WTC11 (cell line): ENCODE data around the gene ANTKMT. TPM values are rescaled to one million over a fixed set of nuclear protein-coding genes. Genes with fewer than 3 reads are reported as not detected.
A peak's percentile ranks its signal among the peaks of the same experiment; 100 is the strongest.

Experiments
- ATAC-seq: fragments of 200-7000 bp; cut with Tn5 transposase; 2 replicates; pipeline ENCODE4 v1.10.0; 2021; ENCODE audit warnings: mild to moderate bottlenecking, moderate library complexity
- CTCF ChIA-PET: fragments of 300-600 bp; sonication (Branson Sonifier 250); formaldehyde crosslinking; loops from one replicate; lab custom pipeline; 2021; ENCODE audit warnings: antibody characterized with exemption; lab: Charles Lee
- POLR2A ChIA-PET: fragments of 350-600 bp; sonication (Branson Sonifier 250); formaldehyde crosslinking; loops from one replicate; lab custom pipeline; 2021; ENCODE audit warnings: antibody characterized with exemption; lab: Charles Lee
- DNase-seq: peaks from one replicate; pipeline ENCODE4 v3.0.0; 2021; ENCODE audit warnings: low spot score
- H3K27ac Mint-ChIP-seq: 2 replicates; pipeline ENCODE4 v1.8.0; 2021; ENCODE audit warnings: mixed read lengths
- H3K27me3 Mint-ChIP-seq: 2 replicates; pipeline ENCODE4 v1.8.0; 2021; ENCODE audit warnings: low read depth, mild to moderate bottlenecking, moderate library complexity, mixed read lengths
- H3K36me3 Mint-ChIP-seq: 2 replicates; pipeline ENCODE4 v1.8.0; 2021; ENCODE audit warnings: mixed read lengths
- H3K4me1 Mint-ChIP-seq: 2 replicates; pipeline ENCODE4 v1.8.0; 2022; ENCODE audit warnings: mixed read lengths
- H3K4me3 Mint-ChIP-seq: 2 replicates; pipeline ENCODE4 v1.8.0; 2021; ENCODE audit warnings: mild to moderate bottlenecking, moderate library complexity, mixed read lengths
- H3K9me3 Mint-ChIP-seq: 2 replicates; pipeline ENCODE4 v1.8.0; 2021; ENCODE audit warnings: mixed read lengths
- EMX1 ChIP-seq: fragments of 250-450 bp; sonication (Bioruptor Pico); IDR thresholded peaks from 2 replicates; pipeline ENCODE4 v1.8.0; 2021; ENCODE audit warnings: mild to moderate bottlenecking
- HMGA2 ChIP-seq: fragments of 250-450 bp; sonication (Bioruptor Pico); IDR thresholded peaks from 2 replicates; pipeline ENCODE4 v1.4.0; 2021; ENCODE audit warnings: mild to moderate bottlenecking, moderate library complexity
- IRF2 ChIP-seq: sonication (generic); formaldehyde crosslinking; IDR thresholded peaks from 2 replicates; pipeline ENCODE4 v1.8.0; 2022; ENCODE audit warnings: low read depth, missing genetic modification reagents, borderline replicate concordance
- KAT7 ChIP-seq: sonication (generic); formaldehyde crosslinking; IDR thresholded peaks from 2 replicates; pipeline ENCODE4 v1.8.1; 2023; ENCODE audit warnings: missing genetic modification reagents, mild to moderate bottlenecking, borderline replicate concordance
- NR1H2 ChIP-seq: sonication (generic); formaldehyde crosslinking; IDR thresholded peaks from 2 replicates; pipeline ENCODE4 v1.9.0; 2021; ENCODE audit warnings: mild to moderate bottlenecking, moderate library complexity, missing genetic modification reagents
- OVOL2 ChIP-seq: fragments of 250-450 bp; sonication (Bioruptor Pico); IDR thresholded peaks from 2 replicates; pipeline ENCODE4 v1.9.0; 2021; ENCODE audit warnings: mild to moderate bottlenecking, borderline replicate concordance
- SMAD4 ChIP-seq: sonication (generic); formaldehyde crosslinking; IDR thresholded peaks from 2 replicates; pipeline ENCODE4 v1.8.0; 2022; ENCODE audit warnings: mild to moderate bottlenecking, missing genetic modification reagents
- TEAD4 ChIP-seq: sonication (generic); formaldehyde crosslinking; IDR thresholded peaks from 2 replicates; pipeline ENCODE4 v1.8.0; 2022; ENCODE audit warnings: mild to moderate bottlenecking, missing genetic modification reagents
- ZBTB21 ChIP-seq: sonication (generic); formaldehyde crosslinking; IDR thresholded peaks from 2 replicates; pipeline ENCODE4 v1.8.1; 2023; ENCODE audit warnings: mild to moderate bottlenecking, missing genetic modification reagents, borderline replicate concordance
- ZNF121 ChIP-seq: sonication (generic); formaldehyde crosslinking; IDR thresholded peaks from 2 replicates; pipeline ENCODE4 v1.8.0; 2023; ENCODE audit warnings: missing genetic modification reagents
- ZNF219 ChIP-seq: sonication (generic); formaldehyde crosslinking; IDR thresholded peaks from 2 replicates; pipeline ENCODE4 v1.8.0; 2023; ENCODE audit warnings: missing genetic modification reagents, mild to moderate bottlenecking, borderline replicate concordance
- ZNF232 ChIP-seq: sonication (generic); formaldehyde crosslinking; IDR thresholded peaks from 2 replicates; pipeline ENCODE4 v1.8.0; 2022; ENCODE audit warnings: mild to moderate bottlenecking, missing genetic modification reagents
- ZNF263 ChIP-seq: sonication (generic); formaldehyde crosslinking; IDR thresholded peaks from 2 replicates; pipeline ENCODE4 v1.8.1; 2022; ENCODE audit warnings: low read depth, mild to moderate bottlenecking, moderate library complexity, missing genetic modification reagents
- ZNF416 ChIP-seq: fragments of 250-450 bp; sonication (Bioruptor Pico); IDR thresholded peaks from 2 replicates; pipeline ENCODE4 v1.9.0; 2021; ENCODE audit warnings: mild to moderate bottlenecking, inconsistent platforms
- total RNA-seq: library from RNA; stranded (reverse); gene quantifications from 3 replicates; pipeline ENCODE4 v1.2.3, GENCODE V29; 2021
- TF ChIP-seq, protein P1 (sequence below): fragments of 250-450 bp; sonication (Bioruptor Pico); IDR thresholded peaks from 2 replicates; pipeline ENCODE4 v2.1.2; 2022; ENCODE audit warnings: mild to moderate bottlenecking, moderate library complexity
- TF ChIP-seq, protein P2 (sequence below): fragments of 250-450 bp; sonication (Bioruptor Pico); IDR thresholded peaks from 2 replicates; pipeline ENCODE4 v1.9.0; 2021; ENCODE audit warnings: moderate library complexity, mild to moderate bottlenecking, inconsistent platforms, borderline replicate concordance
- TF ChIP-seq, protein P3 (sequence below): sonication (generic); formaldehyde crosslinking; IDR thresholded peaks from 2 replicates; pipeline ENCODE4 v1.8.1; 2022; ENCODE audit warnings: missing genetic modification reagents, borderline replicate concordance
- TF ChIP-seq, protein P4 (sequence below): fragments of 250-450 bp; sonication (Bioruptor Pico); conservative IDR thresholded peaks from 2 replicates; pipeline ENCODE4 v1.9.0; 2021; ENCODE audit warnings: mild to moderate bottlenecking
- TF ChIP-seq, protein P5 (sequence below): sonication (generic); formaldehyde crosslinking; IDR thresholded peaks from 2 replicates; pipeline ENCODE4 v1.8.1; 2023; ENCODE audit warnings: mild to moderate bottlenecking, missing genetic modification reagents
- TF ChIP-seq, protein P6 (sequence below): fragments of 200-600 bp; IDR thresholded peaks from 2 replicates; pipeline ENCODE4 v1.8.0; 2022; ENCODE audit warnings: antibody characterized with exemption

ANTKMT gene
- total RNA-seq, 1 experiment from 2014 or later: 40.6 TPM

DNA sequence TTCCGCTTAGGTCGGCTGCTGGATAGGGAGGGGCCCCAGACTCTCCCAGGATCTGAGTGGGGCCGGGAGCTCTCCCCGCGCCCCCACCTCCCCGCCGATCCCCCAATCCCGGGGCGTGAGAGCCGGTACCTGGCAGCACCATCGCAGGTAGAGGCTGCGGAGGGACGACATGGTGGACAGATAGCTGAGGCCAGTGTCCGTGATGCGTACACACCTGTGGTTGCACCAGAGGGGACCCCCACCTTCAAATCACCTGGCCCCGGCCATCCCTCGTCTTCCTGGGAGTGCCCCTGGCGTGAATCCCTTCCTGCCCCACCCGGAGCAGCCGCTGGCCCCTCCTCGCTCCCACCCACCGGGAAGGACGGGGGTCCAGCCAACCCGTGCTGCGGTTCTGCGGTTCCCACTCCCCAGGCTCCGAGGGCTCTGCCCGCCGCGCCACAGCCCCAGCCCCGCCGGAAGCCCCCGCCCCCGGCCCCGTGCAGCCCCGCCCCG lies 26.0 kb upstream of the ANTKMT start:
- ChIA-PET POLR2A (interaction anchor here (1.0 to 2.0 kb wide), 5 partner anchors 10 to 93 kb away, joined by 3 to 6 read pairs (median 3); partner anchors contain the start of genes CHTF18, JMJD8 and RPUSD1), CTCF (interaction anchor here (1.0 to 2.5 kb wide), 17 partner anchors 8 to 207 kb away, joined by 3 to 12 read pairs (median 5); partner anchors contain the start of genes CHTF18, CIAO3, JMJD8 and METRN)
- no peaks in the 10 kb centered on the region for H3K9me3 Mint-ChIP-seq
- H3K36me3 Mint-ChIP-seq: no peaks in the 10 kb centered on the region
- H3K27ac Mint-ChIP-seq: no peak overlapping the region
- peaks cover 75% of the 10 kb centered on the region for H3K27me3 Mint-ChIP-seq
- no peak for TF ChIP-seq KAT7 (CRISPR knock-in tag)
- TF ChIP-seq, protein P1, sequence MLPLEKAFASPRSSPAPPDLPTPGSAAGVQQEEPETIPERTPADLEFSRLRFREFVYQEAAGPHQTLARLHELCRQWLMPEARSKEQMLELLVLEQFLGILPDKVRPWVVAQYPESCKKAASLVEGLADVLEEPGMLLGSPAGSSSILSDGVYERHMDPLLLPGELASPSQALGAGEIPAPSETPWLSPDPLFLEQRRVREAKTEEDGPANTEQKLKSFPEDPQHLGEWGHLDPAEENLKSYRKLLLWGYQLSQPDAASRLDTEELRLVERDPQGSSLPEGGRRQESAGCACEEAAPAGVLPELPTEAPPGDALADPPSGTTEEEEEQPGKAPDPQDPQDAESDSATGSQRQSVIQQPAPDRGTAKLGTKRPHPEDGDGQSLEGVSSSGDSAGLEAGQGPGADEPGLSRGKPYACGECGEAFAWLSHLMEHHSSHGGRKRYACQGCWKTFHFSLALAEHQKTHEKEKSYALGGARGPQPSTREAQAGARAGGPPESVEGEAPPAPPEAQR: no peak
- TF ChIP-seq, protein P2, sequence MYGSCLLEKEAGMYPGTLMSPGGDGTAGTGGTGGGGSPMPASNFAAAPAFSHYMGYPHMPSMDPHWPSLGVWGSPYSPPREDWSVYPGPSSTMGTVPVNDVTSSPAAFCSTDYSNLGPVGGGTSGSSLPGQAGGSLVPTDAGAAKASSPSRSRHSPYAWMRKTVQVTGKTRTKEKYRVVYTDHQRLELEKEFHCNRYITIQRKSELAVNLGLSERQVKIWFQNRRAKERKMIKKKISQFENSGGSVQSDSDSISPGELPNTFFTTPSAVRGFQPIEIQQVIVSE (CRISPR knock-in tag): no peak
- TF ChIP-seq NR1H2 (CRISPR knock-in tag): no peak
- TF ChIP-seq, protein P3, sequence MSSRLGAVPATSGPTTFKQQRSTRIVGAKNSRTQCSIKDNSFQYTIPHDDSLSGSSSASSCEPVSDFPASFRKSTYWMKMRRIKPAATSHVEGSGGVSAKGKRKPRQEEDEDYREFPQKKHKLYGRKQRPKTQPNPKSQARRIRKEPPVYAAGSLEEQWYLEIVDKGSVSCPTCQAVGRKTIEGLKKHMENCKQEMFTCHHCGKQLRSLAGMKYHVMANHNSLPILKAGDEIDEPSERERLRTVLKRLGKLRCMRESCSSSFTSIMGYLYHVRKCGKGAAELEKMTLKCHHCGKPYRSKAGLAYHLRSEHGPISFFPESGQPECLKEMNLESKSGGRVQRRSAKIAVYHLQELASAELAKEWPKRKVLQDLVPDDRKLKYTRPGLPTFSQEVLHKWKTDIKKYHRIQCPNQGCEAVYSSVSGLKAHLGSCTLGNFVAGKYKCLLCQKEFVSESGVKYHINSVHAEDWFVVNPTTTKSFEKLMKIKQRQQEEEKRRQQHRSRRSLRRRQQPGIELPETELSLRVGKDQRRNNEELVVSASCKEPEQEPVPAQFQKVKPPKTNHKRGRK (CRISPR knock-in tag): no peak
- TF ChIP-seq ZNF121: no peak
- no peak for TF ChIP-seq OVOL2 (CRISPR knock-in tag)
- no peak for TF ChIP-seq ZNF219 (CRISPR knock-in tag)
- TF ChIP-seq TEAD4 (CRISPR knock-in tag): no peak
- TF ChIP-seq, protein P4, sequence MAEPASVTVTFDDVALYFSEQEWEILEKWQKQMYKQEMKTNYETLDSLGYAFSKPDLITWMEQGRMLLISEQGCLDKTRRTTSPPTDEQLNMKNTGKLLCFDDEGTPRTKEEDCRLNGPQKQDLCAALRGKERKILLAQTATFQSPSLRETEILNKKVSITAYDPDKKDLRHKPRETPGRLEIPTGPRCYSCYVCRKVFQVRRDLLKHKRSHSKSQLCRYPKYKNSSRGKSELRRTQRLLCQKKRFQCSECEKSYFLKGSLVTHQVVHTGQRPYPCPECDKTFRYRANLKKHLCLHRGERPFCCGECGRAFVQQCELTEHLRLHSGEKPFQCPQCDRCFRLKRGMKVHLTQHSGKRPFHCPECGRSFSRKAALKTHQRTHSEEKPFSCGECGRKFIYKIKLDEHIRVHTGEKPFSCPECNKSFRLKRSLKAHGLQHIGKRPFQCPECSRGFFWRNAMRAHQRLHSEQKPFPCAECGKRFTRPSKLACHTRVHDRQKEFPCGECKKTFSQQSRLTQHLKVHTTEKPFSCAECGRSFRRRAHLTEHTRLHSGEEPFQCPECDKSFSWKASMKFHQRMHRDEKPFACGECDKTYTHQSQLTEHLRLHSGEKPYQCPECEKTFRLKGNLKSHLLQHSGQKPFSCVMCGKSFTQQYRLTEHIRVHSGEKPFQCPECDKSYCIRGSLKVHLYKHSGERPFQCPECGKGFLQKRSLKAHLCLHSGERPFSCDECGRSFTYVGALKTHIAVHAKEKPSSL: no peak
- TF ChIP-seq ZNF416 (CRISPR knock-in tag): no peak
- no peak for TF ChIP-seq ZBTB21
- TF ChIP-seq, protein P5, sequence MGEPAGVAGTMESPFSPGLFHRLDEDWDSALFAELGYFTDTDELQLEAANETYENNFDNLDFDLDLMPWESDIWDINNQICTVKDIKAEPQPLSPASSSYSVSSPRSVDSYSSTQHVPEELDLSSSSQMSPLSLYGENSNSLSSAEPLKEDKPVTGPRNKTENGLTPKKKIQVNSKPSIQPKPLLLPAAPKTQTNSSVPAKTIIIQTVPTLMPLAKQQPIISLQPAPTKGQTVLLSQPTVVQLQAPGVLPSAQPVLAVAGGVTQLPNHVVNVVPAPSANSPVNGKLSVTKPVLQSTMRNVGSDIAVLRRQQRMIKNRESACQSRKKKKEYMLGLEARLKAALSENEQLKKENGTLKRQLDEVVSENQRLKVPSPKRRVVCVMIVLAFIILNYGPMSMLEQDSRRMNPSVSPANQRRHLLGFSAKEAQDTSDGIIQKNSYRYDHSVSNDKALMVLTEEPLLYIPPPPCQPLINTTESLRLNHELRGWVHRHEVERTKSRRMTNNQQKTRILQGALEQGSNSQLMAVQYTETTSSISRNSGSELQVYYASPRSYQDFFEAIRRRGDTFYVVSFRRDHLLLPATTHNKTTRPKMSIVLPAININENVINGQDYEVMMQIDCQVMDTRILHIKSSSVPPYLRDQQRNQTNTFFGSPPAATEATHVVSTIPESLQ (CRISPR knock-in tag): no peak
- no peak for TF ChIP-seq ZNF263 (CRISPR knock-in tag)
- TF ChIP-seq IRF2: no peak
- TF ChIP-seq, protein P6, sequence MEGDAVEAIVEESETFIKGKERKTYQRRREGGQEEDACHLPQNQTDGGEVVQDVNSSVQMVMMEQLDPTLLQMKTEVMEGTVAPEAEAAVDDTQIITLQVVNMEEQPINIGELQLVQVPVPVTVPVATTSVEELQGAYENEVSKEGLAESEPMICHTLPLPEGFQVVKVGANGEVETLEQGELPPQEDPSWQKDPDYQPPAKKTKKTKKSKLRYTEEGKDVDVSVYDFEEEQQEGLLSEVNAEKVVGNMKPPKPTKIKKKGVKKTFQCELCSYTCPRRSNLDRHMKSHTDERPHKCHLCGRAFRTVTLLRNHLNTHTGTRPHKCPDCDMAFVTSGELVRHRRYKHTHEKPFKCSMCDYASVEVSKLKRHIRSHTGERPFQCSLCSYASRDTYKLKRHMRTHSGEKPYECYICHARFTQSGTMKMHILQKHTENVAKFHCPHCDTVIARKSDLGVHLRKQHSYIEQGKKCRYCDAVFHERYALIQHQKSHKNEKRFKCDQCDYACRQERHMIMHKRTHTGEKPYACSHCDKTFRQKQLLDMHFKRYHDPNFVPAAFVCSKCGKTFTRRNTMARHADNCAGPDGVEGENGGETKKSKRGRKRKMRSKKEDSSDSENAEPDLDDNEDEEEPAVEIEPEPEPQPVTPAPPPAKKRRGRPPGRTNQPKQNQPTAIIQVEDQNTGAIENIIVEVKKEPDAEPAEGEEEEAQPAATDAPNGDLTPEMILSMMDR: no peak
- TF ChIP-seq SMAD4 (CRISPR knock-in tag): no peak
- TF ChIP-seq ZNF232: no peak
- TF ChIP-seq EMX1 (CRISPR knock-in tag): no peak
- no peak for TF ChIP-seq HMGA2 (CRISPR knock-in tag)
- H3K4me1 Mint-ChIP-seq: peaks cover 4% of the 10 kb centered on the region; the same call in 1 of the 2 replicates
- H3K4me3 Mint-ChIP-seq: peak overlapping the region; percentile 71
- ATAC-seq (peak; percentile 41), DNase-seq (no peak)
